HG03520 (cell line): Measurements from ENCODE around the gene NUDC.

ENCODE experiments used
- ATAC-seq: cut with Tn5 transposase; IDR thresholded peaks from one replicate; pipeline ENCODE4 v1.9.1; 2021; ENCODE audit warnings: mild to moderate bottlenecking, moderate library complexity; ENCODE audit not compliant: unreplicated experiment

The NUDC gene

DNA sequence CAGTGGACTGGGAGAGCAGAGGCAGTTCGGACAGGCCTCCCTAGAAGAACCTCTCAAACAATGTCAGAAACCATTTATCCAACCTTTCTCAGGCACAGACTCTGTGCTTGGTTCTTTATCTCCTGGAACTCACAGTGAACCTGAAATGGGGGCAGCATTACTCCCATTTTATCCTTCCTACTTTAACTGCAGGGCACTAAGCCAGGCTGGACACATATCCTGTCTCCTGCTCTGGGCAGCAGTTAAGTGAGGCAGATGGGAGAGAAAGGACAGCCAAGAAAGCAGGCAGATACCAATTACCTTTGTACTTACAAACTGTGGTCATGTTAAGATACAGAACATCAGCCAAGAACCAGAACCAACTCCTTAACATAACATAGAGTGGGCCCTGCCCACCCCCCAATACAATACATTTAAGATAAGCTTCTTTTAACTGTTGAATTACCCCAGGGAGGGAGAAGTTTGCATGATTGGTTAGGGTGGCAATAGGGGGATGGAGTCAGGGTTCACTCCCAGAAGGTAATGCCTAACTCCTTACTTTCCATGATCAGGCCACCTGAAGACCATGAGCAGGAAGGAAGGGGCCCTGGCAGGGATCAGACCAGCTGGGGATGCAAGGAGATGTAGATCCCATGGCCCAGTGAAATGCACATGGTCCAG lies 27.9 kb downstream of the NUDC start:
- no peak for ATAC-seq

DNA sequence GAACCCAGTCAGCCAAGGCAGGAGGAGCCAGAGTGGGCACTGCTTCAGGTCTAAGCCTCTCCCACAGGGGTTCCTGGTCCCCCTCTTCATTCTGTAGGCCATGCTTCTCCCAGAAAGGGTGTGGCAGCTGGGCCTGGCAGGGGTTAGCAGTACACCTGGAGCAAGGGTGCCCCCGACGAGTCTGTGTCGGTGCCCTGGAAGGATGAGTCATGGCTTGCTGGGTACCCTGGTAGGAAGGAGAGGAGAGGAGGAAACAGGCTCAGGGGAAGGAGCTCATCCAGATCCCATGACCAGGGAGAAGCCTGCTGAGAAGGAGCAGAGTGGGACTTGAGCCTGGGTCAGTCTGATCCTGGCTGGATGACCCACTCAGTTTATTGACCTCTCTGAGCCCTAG lies 28.4 kb downstream of the NUDC start:
- ATAC-seq, result no peak

- ATAC-seq, result no peak
Measured at GRCh38 chr1:26950602-26951001, 29.1 kb downstream of the NUDC start.

DNA sequence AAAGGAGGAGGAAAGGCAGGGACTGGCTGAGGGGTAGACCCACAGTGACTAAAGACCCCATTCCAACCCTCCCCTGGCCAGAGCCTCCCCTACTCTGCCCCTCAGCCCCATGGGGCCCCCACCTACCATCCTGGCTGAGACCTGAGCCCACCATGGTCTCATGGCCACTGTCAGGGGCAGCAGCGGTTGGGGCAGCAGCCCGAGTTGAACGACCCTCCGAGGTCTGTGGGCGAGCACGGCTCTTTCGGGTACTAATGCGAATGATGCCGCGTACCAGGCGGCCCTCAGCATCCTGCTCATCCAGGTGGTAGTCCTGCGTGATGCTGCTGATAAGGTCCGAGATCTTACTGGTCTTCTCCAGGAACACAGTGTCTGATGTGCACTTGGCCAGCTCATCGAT lies 29.7 kb downstream of the NUDC start:
- ATAC-seq, result no peak

DNA sequence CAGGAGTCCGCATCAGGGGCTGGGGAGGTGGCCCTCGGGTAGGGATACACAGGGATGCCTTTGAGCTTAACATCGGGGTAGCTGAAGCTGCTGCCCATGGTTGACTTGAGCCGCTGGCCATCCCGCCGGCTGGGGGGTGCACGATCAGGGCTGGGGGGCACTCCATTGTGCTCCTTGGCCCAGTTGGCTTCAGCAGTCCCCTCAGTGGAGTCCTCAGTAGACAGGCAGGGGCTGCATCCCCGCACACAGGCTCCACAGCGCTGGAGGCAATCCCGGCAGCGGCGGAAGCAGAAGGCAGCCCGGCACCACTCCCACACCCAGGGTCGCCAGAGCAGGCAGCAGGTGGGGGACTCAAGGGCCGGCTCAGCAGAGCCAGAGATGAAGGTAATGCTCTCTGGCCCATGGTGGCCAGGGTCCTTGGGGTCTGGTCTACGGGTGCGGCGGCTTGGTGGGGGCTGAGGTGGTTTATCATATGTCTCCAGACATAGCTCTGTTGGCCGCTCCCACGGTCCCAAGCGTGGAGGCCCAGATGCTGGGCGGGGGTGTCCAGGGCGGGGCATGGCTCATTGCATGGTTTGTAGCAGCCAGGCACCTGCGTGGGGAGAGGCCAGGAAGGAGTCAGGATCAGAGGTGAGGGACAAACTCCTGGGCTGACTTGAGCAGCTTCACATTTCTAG lies 30.4 kb downstream of the NUDC start:
- ATAC-seq, result no peak

GRCh38 chr1:26953374-26953773 lies 31.8 kb downstream of the NUDC start:
- ATAC-seq, result no peak

- ATAC-seq, result no peak
Measured at GRCh38 chr1:26956321-26956720, 34.8 kb downstream of the NUDC start.

GRCh38 chr1:26957306-26957705 lies 35.8 kb downstream of the NUDC start:
- ATAC-seq, result no peak

GRCh38 chr1:26959270-26959669 lies 37.7 kb downstream of the NUDC start:
- no peak for ATAC-seq

GRCh38 chr1:26959722-26960624 lies 38.4 kb downstream of the NUDC start, which contains the start of gene KDF1:
TSS of gene KDF1 (minus strand) at chr1:26960468. CDS start at chr1:26952380, 8,088 bp downstream.
- no peak for ATAC-seq

- ATAC-seq, result no peak
Measured at GRCh38 chr1:26960625-26960966, 39.1 kb downstream of the NUDC start.

GRCh38 chr1:26961826-26962225 lies 40.3 kb downstream of the NUDC start:
- ATAC-seq, result no peak

DNA sequence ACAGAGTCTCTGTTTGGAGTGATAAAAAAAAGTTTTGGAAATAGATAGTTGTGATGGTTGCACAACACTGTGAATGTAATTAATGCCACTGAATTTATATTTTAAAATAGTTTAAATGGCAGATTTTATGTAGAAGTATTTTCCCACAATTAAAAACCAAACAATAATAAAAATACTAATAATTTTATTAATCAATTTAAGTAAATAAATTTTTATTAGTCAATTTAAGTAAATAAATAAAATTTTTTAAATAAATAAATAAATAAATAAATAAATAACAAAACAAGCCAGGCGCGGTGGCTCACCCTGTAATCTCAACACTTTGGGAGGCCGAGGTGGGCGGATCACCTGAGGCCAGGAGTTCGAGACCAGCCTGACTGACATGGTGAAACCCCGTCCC lies 43.7 kb downstream of the NUDC start:
- ATAC-seq, result no peak

- ATAC-seq, result no peak
Measured at GRCh38 chr1:26965628-26966027, 44.1 kb downstream of the NUDC start.

DNA sequence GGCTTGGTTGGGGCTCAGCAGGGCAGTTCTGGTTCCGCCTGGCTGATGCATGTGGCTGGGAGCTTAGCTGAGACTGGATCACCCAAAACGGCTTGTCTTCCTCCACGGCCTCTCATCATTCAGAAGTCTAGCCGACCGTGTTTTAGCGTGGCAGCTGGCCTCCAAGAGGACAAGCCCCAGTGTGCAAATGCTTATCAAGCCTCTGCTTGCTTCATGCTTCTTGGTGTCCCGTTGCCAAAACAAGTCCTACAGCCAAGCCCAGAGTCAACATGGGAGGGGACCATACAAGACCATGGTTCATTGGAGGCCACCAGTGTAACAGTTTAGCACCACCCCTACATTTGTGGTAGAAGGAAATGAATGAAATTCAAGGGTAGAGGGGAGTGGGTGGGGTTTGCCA lies 49.3 kb downstream of the NUDC start:
- no peak for ATAC-seq

- no peak for ATAC-seq
Measured at GRCh38 chr1:26971590-26971989, 50.0 kb downstream of the NUDC start.

DNA sequence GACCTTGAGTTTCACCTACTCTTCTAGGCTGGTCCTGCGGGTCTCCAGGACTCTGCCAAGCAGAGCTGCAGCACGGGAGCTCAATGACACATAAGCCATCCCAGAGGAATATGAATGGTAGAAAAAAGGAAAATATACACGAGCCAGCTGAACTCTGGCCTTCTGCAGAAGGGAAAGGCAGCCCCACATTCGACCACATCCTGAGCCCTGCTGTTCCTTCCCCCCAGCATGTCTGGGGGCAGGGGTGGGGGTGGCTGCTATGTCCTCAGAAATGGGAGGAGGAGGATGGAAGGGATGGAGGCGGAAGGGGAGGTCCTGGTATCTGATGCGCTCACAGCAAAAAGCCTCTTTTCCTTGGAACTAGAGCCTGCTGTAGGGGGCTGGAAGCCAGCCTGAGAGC lies 50.8 kb downstream of the NUDC start:
- ATAC-seq, result no peak

DNA sequence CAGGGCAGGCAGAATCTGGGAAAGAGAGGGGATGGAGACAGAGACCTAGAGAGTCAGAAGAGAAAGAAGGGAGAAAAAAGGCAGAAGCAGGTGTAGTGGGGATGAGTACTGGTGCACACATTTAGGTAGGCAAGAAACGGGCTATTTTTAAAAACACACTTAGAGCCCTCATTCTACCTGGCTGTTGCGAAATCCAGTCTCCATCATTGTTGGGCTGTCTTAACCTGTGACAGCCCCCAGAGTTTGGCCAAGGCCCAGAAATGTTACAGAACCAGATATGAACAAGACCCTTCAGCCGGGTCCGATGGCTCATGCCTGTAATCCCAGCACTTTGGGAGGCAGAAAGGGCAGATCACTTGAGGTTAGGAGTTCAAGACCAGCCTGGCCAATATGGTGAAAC lies 51.3 kb downstream of the NUDC start:
- ATAC-seq, result no peak

GRCh38 chr1:26976621-26977510 lies 55.3 kb downstream of the NUDC start:
- ATAC-seq, result no peak

- ATAC-seq, result no peak
Measured at GRCh38 chr1:26978901-26979300, 57.4 kb downstream of the NUDC start.
